ENCODE data around the gene ARMC2.
A peak's percentile ranks its signal among the peaks of the same experiment; 100 is the strongest.
"Not testable (repeated sequence)": the region's sequence is repeated elsewhere in the genome, so short reads cannot be mapped to it uniquely, and the experiment has no call there.

ARMC2 gene

GRCh38 chr6:108952776-108953486 is 104.7 kb downstream of the ARMC2 start:
- no peak for DNase-seq (ENCODE audit: low read depth)

- DNase-seq (ENCODE audit: low read depth) = peak; percentile 56
These were observed 105.5 kb downstream of the ARMC2 start for GRCh38 chr6:108953681-108954080.

GRCh38 chr6:108955329-108955949 is 107.2 kb downstream of the ARMC2 start:
- DNase-seq (ENCODE audit: low read depth) = no peak

- no peak for DNase-seq (ENCODE audit: low read depth)
These were observed 109.0 kb downstream of the ARMC2 start for GRCh38 chr6:108957221-108957620.

DNA sequence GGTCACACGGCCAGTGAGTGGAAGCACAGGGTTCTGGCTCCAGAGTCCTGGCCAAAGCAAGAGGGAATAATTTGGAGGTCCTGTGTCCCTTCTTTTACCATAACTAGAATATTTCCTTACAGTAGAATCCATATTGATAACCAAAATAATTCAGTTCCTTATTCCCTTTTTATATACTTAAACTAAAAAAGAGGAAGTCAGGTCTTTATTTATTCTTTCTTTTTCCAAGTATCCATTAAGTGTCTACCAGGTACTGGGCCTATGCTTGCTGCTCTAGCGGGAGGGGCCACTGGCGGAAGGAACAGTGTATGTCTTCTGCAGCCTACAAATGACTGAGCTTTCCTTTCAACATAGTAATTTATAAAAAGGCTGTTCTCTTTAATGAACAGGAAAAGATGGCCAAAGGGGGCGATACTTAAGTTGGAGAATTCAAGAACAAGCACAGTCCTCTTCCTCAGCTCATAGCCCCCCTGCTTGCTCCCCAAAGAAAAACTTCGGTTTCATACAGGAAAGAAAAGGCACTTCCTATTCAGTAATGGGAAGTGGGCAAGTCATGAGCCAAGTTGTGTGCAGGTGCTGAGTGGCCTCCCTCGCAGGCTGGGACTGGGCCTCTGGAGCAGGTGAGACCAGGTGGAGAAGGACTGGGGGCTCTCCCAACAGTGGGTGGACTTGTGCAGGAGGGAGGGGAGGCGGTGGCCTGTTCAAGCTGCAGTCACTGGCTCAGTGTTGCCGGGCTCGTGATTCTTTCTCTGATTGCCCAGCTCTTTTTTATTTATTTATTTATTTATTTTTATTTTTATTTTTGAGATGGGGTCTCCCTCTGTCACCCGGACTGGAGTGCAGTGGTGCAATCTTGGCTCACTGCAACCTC is 110.9 kb downstream of the ARMC2 start:
- no peak for DNase-seq (ENCODE audit: low read depth)

GRCh38 chr6:108959972-108960582 is 111.9 kb downstream of the ARMC2 start:
- DNase-seq (ENCODE audit: low read depth) = no peak

DNA sequence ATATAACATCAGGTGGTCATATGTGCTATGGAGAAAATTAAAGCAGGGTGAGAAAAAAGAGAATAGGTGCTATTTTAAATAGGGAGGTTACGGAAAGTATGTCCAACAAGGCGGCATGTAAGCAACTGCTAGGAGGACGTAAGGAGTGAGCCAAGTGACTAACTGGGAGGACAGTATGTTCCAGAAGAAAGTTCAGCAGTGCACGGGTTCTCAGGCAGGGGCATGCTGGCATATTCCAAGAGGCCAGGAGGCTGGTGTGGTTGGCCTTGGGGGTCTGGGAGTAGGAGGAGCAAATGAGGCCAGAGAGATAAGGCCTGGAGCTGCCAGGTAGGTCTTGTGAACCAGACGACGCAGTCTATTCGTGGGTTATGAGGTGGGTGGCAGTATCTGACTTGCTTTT is 112.4 kb downstream of the ARMC2 start:
- DNase-seq (ENCODE audit: low read depth) = peak; percentile 53

DNA sequence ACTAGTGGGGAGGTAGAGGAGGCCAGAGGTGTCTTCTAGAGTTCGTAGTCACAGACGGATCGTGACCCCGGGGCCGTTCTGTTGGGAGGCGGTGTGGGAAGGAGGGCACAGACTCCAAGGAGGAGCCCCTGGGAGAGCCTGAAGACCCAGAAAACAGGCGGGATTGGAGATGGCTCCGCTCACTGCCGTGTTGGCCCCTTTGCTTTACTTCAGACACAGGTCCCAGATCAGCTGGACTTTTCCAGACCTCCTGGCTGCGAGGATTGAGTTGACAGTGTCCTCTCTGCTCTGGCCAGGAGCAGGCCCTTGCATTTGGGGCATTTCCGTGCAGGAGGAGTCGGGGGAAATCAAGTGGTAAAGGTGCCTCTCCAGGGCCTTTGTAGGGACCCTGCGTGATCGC is 112.9 kb downstream of the ARMC2 start:
- DNase-seq (ENCODE audit: low read depth) = no peak

- peak; percentile 91 for DNase-seq (ENCODE audit: low read depth)
These were observed 113.8 kb downstream of the ARMC2 start for GRCh38 chr6:108961985-108962384.

- DNase-seq (ENCODE audit: low read depth) = no peak
These were observed 118.0 kb downstream of the ARMC2 start for GRCh38 chr6:108966251-108966650.

DNA sequence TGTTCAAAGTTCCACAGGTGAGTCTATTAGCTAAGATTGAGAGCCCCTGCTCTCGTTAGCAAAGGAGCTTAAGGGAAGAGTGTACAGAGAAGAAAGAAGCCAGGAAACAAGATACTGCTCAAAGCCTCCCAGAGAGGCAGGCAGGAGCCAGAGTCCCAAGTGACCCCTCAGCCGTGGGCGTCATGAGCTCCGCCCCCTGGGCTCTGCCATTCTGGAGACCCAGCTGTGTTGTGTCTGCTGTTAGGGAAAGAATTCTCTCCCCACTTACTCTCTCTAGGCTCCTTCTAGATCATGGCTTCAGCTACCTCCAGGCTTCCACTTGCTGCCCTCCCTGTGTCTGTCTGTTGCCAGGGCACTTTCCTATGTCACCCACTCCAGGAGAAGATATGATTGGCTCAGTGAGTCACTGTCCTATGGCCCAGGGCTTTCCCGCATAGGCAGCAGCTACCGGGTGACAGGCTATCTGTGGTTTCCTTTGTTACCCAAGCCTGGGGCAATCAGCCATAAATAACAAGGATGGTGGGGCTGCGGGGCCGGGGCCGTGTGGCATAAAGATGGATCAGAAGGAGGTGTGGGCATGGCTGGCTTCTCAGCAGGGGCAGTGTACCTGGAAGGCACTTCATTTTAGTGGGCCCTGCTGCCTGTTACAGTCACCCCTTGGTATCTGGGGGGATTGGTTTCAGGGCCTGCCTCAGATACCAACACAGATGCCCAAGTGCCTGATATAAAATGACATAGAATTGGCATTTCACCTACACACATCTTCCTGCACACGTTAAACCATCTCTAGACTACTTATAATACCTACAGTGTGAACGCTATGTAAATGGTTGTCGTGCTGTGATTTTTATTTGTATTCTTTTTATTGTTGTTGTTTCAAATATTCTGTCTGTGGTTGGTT is 118.9 kb downstream of the ARMC2 start:
- DNase-seq (ENCODE audit: low read depth) = peak; percentile 51

- DNase-seq (ENCODE audit: low read depth) = no peak
These were observed 120.4 kb downstream of the ARMC2 start for GRCh38 chr6:108968325-108969316.

DNA sequence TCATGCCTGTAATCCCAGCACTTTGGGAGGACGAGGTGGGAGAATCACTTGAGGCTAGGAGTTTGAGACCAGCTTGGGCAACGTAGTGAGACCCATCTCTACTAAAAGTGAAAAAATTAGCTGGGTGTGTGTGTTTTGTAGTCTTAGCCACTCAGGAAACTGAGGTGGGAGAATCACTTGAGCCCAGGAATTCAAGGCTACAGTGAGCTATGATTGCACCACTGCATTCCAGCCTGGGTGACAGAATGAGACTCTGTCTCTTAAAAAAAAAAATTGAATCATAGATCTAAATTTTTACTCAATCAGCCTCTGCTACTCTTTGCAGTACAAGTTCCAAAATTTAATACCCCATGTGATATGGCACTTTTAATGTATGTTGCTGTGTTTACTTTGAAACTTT is 121.6 kb downstream of the ARMC2 start:
- DNase-seq (ENCODE audit: low read depth) = no peak

- DNase-seq (ENCODE audit: low read depth) = no peak
These were observed 126.0 kb downstream of the ARMC2 start for GRCh38 chr6:108974201-108974600.

DNA sequence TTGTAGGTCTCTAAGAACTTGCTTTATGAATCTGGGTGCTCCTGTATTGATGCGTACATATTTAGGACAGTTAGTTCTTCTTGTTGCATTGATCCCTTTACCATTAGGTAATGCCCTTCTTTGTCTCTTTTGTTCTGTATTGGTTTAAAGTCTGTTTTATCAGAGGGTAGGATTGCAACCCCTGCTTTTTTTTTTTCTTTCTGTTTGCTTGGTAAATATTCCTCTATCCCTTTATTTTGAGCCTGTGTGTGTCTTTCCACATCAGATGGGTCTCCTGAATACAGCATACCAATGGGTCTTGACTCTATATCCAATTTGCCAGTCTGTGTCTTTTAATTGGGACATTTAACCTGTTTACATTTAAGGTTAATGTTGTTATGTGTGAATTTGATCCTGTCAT is 130.4 kb downstream of the ARMC2 start:
- DNase-seq (ENCODE audit: low read depth) = not testable (repeated sequence)

DNA sequence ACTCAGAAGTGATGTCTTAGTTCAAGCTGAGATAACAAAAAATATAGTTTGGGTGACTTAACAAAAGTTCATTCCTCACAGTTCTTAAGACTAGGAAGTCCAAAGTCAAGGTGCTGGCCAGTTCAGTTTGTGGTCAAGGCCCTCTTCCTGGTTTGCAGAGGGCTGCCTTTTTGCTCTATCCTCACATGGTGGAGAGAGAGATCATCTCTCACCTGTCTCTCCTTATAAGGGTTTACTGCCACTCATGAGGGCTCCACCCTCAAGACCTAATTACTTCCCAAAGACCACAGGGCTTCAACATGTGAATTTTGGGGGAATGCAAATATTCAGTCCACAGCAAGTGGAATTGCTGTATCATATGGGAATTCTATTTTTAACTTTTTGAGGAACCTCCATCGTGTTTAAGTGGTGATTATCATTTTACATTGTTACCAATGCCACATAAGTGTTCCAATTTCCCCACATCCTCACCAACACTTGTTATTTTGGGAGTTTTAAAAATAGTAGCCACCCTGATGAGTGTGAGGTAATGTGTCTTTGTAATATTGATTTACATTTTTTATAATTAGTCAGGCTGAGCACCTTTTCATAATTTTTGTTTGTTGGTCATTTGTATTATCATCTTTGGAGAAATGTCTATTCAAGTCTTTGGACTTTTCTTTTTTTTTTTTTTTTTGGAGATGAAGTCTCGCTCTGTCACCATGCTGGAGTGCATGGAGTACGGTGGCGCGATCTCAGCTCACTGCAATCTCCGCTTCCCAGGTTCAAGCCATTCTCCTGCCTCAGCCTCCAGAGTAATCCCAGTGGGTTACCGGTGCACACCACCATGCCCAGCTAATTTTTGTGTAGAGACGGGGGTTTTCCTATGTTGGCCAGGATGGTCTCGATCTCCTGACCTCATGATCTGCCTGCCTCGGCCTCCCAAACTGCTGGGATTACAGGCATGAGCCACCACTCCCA is 134.2 kb downstream of the ARMC2 start:
- DNase-seq (ENCODE audit: low read depth) = no peak

- DNase-seq (ENCODE audit: low read depth) = peak; percentile 23
These were observed 134.9 kb downstream of the ARMC2 start for GRCh38 chr6:108983151-108983550.

- no peak for DNase-seq (ENCODE audit: low read depth)
These were observed 137.1 kb downstream of the ARMC2 start for GRCh38 chr6:108985301-108985700.

DNA sequence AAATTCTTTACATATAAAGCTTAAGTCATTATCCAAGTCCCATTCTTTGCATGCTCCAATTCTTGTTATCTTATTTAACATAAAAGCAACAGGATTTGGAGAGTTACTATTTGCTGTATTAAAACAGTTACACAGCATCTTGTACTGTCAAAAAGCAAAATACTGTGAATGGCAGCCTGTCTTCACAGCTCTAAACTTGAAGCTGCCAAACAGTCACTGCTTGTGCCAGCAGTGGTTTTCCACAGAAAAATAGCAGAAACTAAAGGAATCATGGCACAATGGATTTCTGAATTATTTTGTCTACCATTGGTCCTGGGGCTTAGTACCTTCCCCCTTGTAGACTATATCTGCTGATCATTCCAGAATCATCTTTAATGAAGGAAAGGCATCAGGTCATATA is 138.9 kb downstream of the ARMC2 start:
- no peak for DNase-seq (ENCODE audit: low read depth)
